A549 (cell line): ENCODE measurements around the gene RAB11FIP5. TPM values are rescaled to one million over a fixed set of nuclear protein-coding genes. Genes with fewer than 3 reads are reported as not detected.

ENCODE experiments used
- ATAC-seq, 2 experiments: fragments of 200-7000 bp in 1 of 2; fragments of >200 bp in 1 of 2; cut with Nextera tagmentation in 1 of 2; cut with Tn5 transposase in 1 of 2; 3 replicates each; pipeline versions ENCODE4 v1.8.0 to v1.9.1; 2018 to 2020; ENCODE audit warnings: mild to moderate bottlenecking in 1 of 2, moderate library complexity in 1 of 2
- CTCF ChIA-PET: fragments of 300-600 bp; sonication (Branson Sonifier 250); formaldehyde crosslinking; extraction: SDS; loops from one replicate; lab custom pipeline; 2021; ENCODE audit warnings: antibody characterized with exemption, inconsistent platforms; lab: Yijun Ruan, JAX
- POLR2A ChIA-PET: fragments of 350-600 bp; formaldehyde crosslinking; extraction: SDS; loops from one replicate; lab custom pipeline; 2021; ENCODE audit warnings: antibody characterized with exemption, inconsistent platforms; lab: Yijun Ruan, JAX
- DNase-seq, 2 experiments: peaks; one replicate each; pipeline versions ENCODE4 v3.0.0 to v3.0.0-alpha.2; 2011 to 2016; ENCODE audit warnings: low read depth in 1 of 2, low spot score in 1 of 2
- FAIRE-seq: peaks from 2 replicates; lab custom pipeline; 2011; peaks lifted over from hg19 to GRCh38; lab: Jason Lieb, UNC
- H3K27ac ChIP-seq, 2 experiments: fragments of >200 bp; sonication (Bioruptor Twin); formaldehyde crosslinking; 3 replicates each; pipeline ENCODE4 v1.5.1; 2016 to 2017
- H3K4me1 ChIP-seq: fragments of >200 bp; sonication (Bioruptor Twin); formaldehyde crosslinking; 3 replicates; pipeline ENCODE4 v1.6.1; 2016
- H3K4me2 ChIP-seq: fragments of >200 bp; sonication (Bioruptor Twin); formaldehyde crosslinking; 3 replicates; pipeline ENCODE4 v1.6.1; 2016
- H3K4me3 ChIP-seq: fragments of >200 bp; sonication (Bioruptor Twin); formaldehyde crosslinking; 3 replicates; pipeline ENCODE4 v1.5.1; 2016
- H3K9me3 ChIP-seq: fragments of >200 bp; sonication (Bioruptor Twin); formaldehyde crosslinking; 3 replicates; pipeline ENCODE4 v1.6.1; 2016
- BHLHE40 ChIP-seq: IDR thresholded peaks from 2 replicates; pipeline ENCODE4 v1.6.1; 2012; ENCODE audit warnings: low read depth, low read length, inconsistent platforms
- CHD2 ChIP-seq: fragments of 150-350 bp; IDR thresholded peaks from 2 replicates; pipeline ENCODE4 v1.6.1; 2014; ENCODE audit warnings: low read length; ENCODE audit not compliant: partially characterized antibody
- CHD4 ChIP-seq: fragments of 200-600 bp; sonication (generic); IDR thresholded peaks from 2 replicates; pipeline ENCODE4 v1.6.1; 2016; ENCODE audit warnings: antibody characterized with exemption, mild to moderate bottlenecking, borderline replicate concordance
- EP300 ChIP-seq, 2 experiments: fragments of >200 bp; sonication (Bioruptor Twin); formaldehyde crosslinking; IDR thresholded peaks; 2 replicates in 1 of 2; 3 replicates in 1 of 2; pipeline ENCODE4 v1.6.1; 2016 to 2017
- FOSL2 ChIP-seq, 2 experiments: fragments of 450-650 bp in 1 of 2; fragments of >200 bp in 1 of 2; sonication (Bioruptor Twin) in 1 of 2; formaldehyde crosslinking; IDR thresholded peaks; 2 replicates each; pipeline versions ENCODE4 v1.5.0 to v1.6.1; 2016 to 2020; ENCODE audit warnings: mild to moderate bottlenecking in 1 of 2, moderate library complexity in 1 of 2
- FOXS1 ChIP-seq: fragments of 250-450 bp; sonication (Bioruptor Pico); IDR thresholded peaks from 2 replicates; pipeline ENCODE4 v1.5.0; 2020; ENCODE audit warnings: mild to moderate bottlenecking, moderate library complexity
- GATA3 ChIP-seq: IDR thresholded peaks from 2 replicates; pipeline ENCODE4 v1.6.1; 2012; ENCODE audit warnings: borderline replicate concordance
- HDAC2 ChIP-seq: fragments of 200-600 bp; sonication (generic); IDR thresholded peaks from 2 replicates; pipeline ENCODE4 v1.6.1; 2016
- JUNB ChIP-seq: fragments of >200 bp; sonication (Bioruptor Twin); formaldehyde crosslinking; IDR thresholded peaks from 2 replicates; pipeline ENCODE4 v1.6.1; 2016
- KDM1A ChIP-seq: fragments of 200-600 bp; sonication (generic); IDR thresholded peaks from 2 replicates; pipeline ENCODE4 v1.6.1; 2016; ENCODE audit warnings: low read depth, mild to moderate bottlenecking
- MAFK ChIP-seq: fragments of 450-650 bp; IDR thresholded peaks from 2 replicates; pipeline ENCODE4 v1.6.1; 2014; ENCODE audit not compliant: partially characterized antibody
- NFE2L2 ChIP-seq: fragments of 150-350 bp; conservative IDR thresholded peaks from 2 replicates; pipeline ENCODE4 v1.6.1; 2014; ENCODE audit warnings: low read length
- PBX3 ChIP-seq: IDR thresholded peaks from 2 replicates; pipeline ENCODE4 v1.6.1; 2012
- PHF8 ChIP-seq: fragments of 200-600 bp; sonication (generic); IDR thresholded peaks from 2 replicates; pipeline ENCODE4 v1.6.1; 2016; ENCODE audit warnings: low read depth, mild to moderate bottlenecking, antibody characterized with exemption, moderate library complexity, borderline replicate concordance
- POLR2A ChIP-seq: IDR thresholded peaks from 2 replicates; pipeline ENCODE4 v1.6.1; 2012; ENCODE audit warnings: mild to moderate bottlenecking, low read length
- TFCP2L1 ChIP-seq: fragments of 250-450 bp; sonication (Bioruptor Pico); IDR thresholded peaks from 2 replicates; pipeline ENCODE4 v1.5.0; 2021; ENCODE audit warnings: mild to moderate bottlenecking
- ZC3H11A ChIP-seq: fragments of 450-650 bp; IDR thresholded peaks from 2 replicates; pipeline ENCODE4 v1.6.1; 2014; ENCODE audit warnings: antibody characterized with exemption, mild to moderate bottlenecking
- ZNF302 ChIP-seq: fragments of 250-450 bp; sonication (Bioruptor Pico); IDR thresholded peaks from 2 replicates; pipeline ENCODE4 v1.9.0; 2021; ENCODE audit warnings: inconsistent platforms, mild to moderate bottlenecking, moderate library complexity
- WGBS: methylation state at CpG from one replicate; pipeline ENCODE4 v1.1.6; 2017; ENCODE audit errors: missing lambda C conversion rate; 5-methylcytosine and 5-hydroxymethylcytosine counted together
- polyA plus RNA-seq, 4 experiments: library from polyadenylated mRNA; depleted of rRNA in 3 of 4; stranded (reverse); fragments of >200 nt; fragmentation: RNase III in 1 of 4; extraction: RNeasy Plus Mini Kit Qiagen cat#74134 plus additional on column Dnase treatment in 1 of 4; gene quantifications; 2 replicates in 3 of 4; 3 replicates in 1 of 4; pipeline ENCODE4 v1.2.3, GENCODE V29; 2011 to 2017
- TF ChIP-seq, protein P1 (sequence below): IDR thresholded peaks from 2 replicates; pipeline ENCODE4 v1.6.1; 2012
- TF ChIP-seq, protein P2 (sequence below): fragments of 250-450 bp; sonication (Bioruptor Pico); IDR thresholded peaks from 2 replicates; pipeline ENCODE4 v1.5.0; 2021; ENCODE audit warnings: mild to moderate bottlenecking, moderate library complexity, borderline replicate concordance
- TF ChIP-seq, protein P3 (sequence below): fragments of >200 bp; sonication (Bioruptor Twin); formaldehyde crosslinking; IDR thresholded peaks from 3 replicates; pipeline ENCODE4 v1.6.1; 2016
- TF ChIP-seq, protein P4 (sequence below): fragments of 200-600 bp; sonication (generic); IDR thresholded peaks from 2 replicates; pipeline ENCODE4 v1.6.1; 2016; ENCODE audit warnings: antibody characterized with exemption, mild to moderate bottlenecking, moderate library complexity

The RAB11FIP5 gene
- polyA plus RNA-seq, 2 of the 4 experiments (the other 2 are of a cell fraction): 21.6 to 21.8 TPM

GRCh38 chr2:73103018-73103542 lies 9.7 kb downstream of the RAB11FIP5 start:
- H3K4me2 ChIP-seq: no peak overlapping the region
- no peak overlapping the region for H3K4me3 ChIP-seq
- no peaks in the 10 kb centered on the region for H3K4me1 ChIP-seq
- DNase-seq (no peak), FAIRE-seq (no peak), ATAC-seq (no peak)
- ChIA-PET CTCF (interaction anchor here (1.1 to 6.9 kb wide), 3 partner anchors 9 to 187 kb away, joined by 4 to 74 read pairs (median 7); partner anchors contain the start of gene RAB11FIP5), POLR2A (no interaction called here)
- H3K9me3 ChIP-seq: no peaks in the 10 kb centered on the region
- 91% methylated on average over 2 of the region's 2 CpGs for WGBS
- no peak overlapping the region for H3K27ac ChIP-seq
- TF ChIP-seq MAFK: peak; percentile 37
- TF ChIP-seq, protein P1, sequence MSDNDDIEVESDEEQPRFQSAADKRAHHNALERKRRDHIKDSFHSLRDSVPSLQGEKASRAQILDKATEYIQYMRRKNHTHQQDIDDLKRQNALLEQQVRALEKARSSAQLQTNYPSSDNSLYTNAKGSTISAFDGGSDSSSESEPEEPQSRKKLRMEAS: no peak

- no peak overlapping the region for H3K4me3 ChIP-seq
- no peak for ATAC-seq
- CTCF ChIA-PET: interaction anchor here (1.1 to 6.9 kb wide), 3 partner anchors 10 to 188 kb away, joined by 4 to 74 read pairs (median 7); partner anchors contain the start of gene RAB11FIP5
- DNase-seq: no peak
- FAIRE-seq: no peak
- WGBS: 84% methylated on average over 12 of the region's 12 CpGs
- no peak overlapping the region for H3K4me2 ChIP-seq
- no peak for TF ChIP-seq ZNF302
- TF ChIP-seq, protein P2, sequence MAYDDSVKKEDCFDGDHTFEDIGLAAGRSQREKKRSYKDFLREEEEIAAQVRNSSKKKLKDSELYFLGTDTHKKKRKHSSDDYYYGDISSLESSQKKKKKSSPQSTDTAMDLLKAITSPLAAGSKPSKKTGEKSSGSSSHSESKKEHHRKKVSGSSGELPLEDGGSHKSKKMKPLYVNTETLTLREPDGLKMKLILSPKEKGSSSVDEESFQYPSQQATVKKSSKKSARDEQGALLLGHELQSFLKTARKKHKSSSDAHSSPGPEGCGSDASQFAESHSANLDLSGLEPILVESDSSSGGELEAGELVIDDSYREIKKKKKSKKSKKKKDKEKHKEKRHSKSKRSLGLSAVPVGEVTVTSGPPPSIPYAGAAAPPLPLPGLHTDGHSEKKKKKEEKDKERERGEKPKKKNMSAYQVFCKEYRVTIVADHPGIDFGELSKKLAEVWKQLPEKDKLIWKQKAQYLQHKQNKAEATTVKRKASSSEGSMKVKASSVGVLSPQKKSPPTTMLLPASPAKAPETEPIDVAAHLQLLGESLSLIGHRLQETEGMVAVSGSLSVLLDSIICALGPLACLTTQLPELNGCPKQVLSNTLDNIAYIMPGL (CRISPR knock-in tag): no peak
- TF ChIP-seq TFCP2L1 (CRISPR knock-in tag): no peak
- TF ChIP-seq JUNB: no peak
- no peak for TF ChIP-seq FOSL2 (IDR thresholded peaks at IDR 0.05)
- TF ChIP-seq FOSL2 (CRISPR knock-in tag; IDR thresholded peaks at IDR 0.05): no peak
- no peak for TF ChIP-seq PBX3
- TF ChIP-seq CHD4: no peak
- TF ChIP-seq, protein P3, sequence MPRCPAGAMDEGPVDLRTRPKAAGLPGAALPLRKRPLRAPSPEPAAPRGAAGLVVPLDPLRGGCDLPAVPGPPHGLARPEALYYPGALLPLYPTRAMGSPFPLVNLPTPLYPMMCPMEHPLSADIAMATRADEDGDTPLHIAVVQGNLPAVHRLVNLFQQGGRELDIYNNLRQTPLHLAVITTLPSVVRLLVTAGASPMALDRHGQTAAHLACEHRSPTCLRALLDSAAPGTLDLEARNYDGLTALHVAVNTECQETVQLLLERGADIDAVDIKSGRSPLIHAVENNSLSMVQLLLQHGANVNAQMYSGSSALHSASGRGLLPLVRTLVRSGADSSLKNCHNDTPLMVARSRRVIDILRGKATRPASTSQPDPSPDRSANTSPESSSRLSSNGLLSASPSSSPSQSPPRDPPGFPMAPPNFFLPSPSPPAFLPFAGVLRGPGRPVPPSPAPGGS: no peak
- TF ChIP-seq POLR2A: no peak
- TF ChIP-seq GATA3: no peak
- TF ChIP-seq, protein P4, sequence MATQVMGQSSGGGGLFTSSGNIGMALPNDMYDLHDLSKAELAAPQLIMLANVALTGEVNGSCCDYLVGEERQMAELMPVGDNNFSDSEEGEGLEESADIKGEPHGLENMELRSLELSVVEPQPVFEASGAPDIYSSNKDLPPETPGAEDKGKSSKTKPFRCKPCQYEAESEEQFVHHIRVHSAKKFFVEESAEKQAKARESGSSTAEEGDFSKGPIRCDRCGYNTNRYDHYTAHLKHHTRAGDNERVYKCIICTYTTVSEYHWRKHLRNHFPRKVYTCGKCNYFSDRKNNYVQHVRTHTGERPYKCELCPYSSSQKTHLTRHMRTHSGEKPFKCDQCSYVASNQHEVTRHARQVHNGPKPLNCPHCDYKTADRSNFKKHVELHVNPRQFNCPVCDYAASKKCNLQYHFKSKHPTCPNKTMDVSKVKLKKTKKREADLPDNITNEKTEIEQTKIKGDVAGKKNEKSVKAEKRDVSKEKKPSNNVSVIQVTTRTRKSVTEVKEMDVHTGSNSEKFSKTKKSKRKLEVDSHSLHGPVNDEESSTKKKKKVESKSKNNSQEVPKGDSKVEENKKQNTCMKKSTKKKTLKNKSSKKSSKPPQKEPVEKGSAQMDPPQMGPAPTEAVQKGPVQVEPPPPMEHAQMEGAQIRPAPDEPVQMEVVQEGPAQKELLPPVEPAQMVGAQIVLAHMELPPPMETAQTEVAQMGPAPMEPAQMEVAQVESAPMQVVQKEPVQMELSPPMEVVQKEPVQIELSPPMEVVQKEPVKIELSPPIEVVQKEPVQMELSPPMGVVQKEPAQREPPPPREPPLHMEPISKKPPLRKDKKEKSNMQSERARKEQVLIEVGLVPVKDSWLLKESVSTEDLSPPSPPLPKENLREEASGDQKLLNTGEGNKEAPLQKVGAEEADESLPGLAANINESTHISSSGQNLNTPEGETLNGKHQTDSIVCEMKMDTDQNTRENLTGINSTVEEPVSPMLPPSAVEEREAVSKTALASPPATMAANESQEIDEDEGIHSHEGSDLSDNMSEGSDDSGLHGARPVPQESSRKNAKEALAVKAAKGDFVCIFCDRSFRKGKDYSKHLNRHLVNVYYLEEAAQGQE: no peak
- TF ChIP-seq ZC3H11A: no peak
- no peak for TF ChIP-seq BHLHE40
- no peak for TF ChIP-seq FOXS1 (CRISPR knock-in tag)
- TF ChIP-seq KDM1A: no peak
- TF ChIP-seq HDAC2: no peak
- no peak for TF ChIP-seq EP300 (IDR thresholded peaks at IDR 0.05)
- no peak for TF ChIP-seq PHF8
- TF ChIP-seq CHD2: no peak
- no peak for TF ChIP-seq NFE2L2
- H3K9me3 ChIP-seq: no peaks in the 10 kb centered on the region
- H3K27ac ChIP-seq: no peak overlapping the region
- H3K4me1 ChIP-seq: no peaks in the 10 kb centered on the region
- POLR2A ChIA-PET: no interaction called here
These were observed 11.0 kb downstream of the RAB11FIP5 start for GRCh38 chr2:73101626-73102256.
